ENCODE data around the gene NFKBIA. TPM values are rescaled to one million over a fixed set of nuclear protein-coding genes. Genes with fewer than 3 reads are reported as not detected.
A peak's percentile ranks its signal among the peaks of the same experiment; 100 is the strongest.

NFKBIA gene
- total RNA-seq, 4 donors from 2014 or later = 210 to 873 (median 358) TPM

DNA sequence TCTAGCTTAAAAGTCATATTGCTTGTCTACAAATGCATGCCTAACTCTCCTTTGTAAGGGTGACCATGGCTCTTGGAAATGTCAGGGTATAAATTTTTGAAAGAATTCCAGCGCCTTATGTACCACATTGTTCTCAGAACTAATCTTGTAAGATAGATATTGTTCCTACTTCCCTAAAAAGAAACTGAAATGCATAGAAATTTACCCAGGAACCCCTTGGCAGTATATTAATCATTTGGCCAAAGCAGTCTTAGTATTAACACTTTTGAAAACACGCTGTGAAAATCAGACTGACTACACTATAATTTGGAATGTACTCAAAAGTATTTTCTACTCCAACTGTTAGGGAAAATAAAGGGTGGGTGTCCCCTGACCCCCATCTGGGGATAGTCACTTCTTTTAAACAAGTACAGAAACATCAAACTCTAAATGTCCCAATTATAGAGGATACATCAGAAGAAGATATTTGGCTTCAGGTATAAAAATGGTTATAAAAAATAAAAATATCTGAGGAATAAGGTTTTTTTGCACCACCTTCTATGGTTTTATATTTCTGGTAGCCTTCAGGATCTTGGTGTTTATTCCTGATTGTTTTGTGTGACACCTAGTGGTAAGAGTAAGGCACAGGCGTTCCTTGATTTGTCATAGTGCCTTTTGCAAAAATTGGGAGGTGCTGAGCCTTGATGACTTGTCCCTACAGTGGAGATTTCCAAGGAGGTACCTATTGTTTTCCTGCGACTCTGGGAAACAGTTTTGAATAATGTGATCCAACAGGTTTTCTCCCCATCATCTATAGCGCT, 2.2 kb upstream of the NFKBIA start:
- Histone ChIP-seq H3K4me1 (peaks cover 3 to 20% (median 11%) of the 10 kb centered on the region in 4 donors), H3K27ac (peak overlapping the region in 3 of 4 donors; percentile 100), H3K4me3 (no peak overlapping the region), H3K27me3 (no peaks in the 10 kb centered on the region), H3K36me3 (peaks cover 5 to 19% (median 8%) of the 10 kb centered on the region in 3 donors), H3K9me3 (no peaks in the 10 kb centered on the region)
- DNase-seq = peak in 1 of 3 donors; percentile 50
- TF ChIP-seq POLR2A (IDR thresholded peaks at IDR 0.05) (no peak), CTCF (IDR thresholded peaks at IDR 0.05) (peak; percentile 80 to 96 (median 90))

GRCh38 chr14:35406090-35406489, 1.5 kb upstream of the NFKBIA start:
- peaks cover 5 to 25% (median 8%) of the 10 kb centered on the region in 3 donors for H3K36me3 ChIP-seq
- DNase-seq = no peak
- H3K27ac ChIP-seq = peak overlapping the region; percentile 100
- H3K27me3 ChIP-seq = no peaks in the 10 kb centered on the region
- no peak for TF ChIP-seq POLR2A (IDR thresholded peaks at IDR 0.05)
- no peak for TF ChIP-seq CTCF (IDR thresholded peaks at IDR 0.05)
- peak overlapping the region in 2 of 4 donors; percentile 94 to 100 for H3K4me3 ChIP-seq
- H3K9me3 ChIP-seq = no peaks in the 10 kb centered on the region
- H3K4me1 ChIP-seq = peaks cover 5 to 26% (median 16%) of the 10 kb centered on the region in 4 donors

DNA sequence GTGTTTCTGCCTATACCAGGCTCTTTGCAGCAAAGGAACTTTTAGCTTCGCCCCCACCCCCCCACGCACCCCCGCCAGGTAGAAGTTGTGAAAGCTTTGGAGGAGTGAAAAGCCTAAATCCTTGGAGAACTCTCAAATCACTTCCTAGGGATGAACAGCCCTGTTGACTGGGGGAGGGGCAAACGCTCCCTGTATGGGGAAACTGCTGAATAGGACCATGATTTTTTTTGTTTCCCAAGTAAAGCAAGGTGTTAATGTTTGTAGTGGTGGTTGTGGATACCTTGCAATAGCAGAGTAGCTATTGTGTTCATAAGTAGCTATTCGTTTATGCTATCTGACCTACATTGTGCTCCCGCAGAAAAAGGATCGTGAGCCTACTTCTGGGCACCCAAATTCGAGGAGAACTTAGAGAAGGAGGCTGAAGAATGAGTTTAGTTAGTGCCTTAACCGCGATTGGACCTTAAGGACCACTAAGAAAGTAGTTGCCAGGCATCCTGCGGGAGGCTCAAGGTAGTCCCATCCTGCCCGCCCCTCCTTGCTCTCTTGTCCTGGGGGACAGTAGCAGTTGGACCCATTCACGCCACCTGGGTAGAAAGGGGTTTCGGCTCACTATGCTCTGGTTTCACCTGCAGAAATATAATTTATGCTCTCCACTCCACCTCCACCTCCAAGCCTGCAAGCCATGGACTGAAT, 901 bp upstream of the NFKBIA start:
- H3K9me3 ChIP-seq = no peaks in the 10 kb centered on the region
- peak overlapping the region; percentile 94 to 100 (median 98) for H3K4me3 ChIP-seq
- peaks cover 5 to 32% (median 8%) of the 10 kb centered on the region in 3 donors for H3K36me3 ChIP-seq
- TF ChIP-seq CTCF (IDR thresholded peaks at IDR 0.05) (no peak), POLR2A (IDR thresholded peaks at IDR 0.05) (no peak)
- H3K4me1 ChIP-seq = peaks cover 5 to 30% (median 19%) of the 10 kb centered on the region in 4 donors
- DNase-seq = peak in 2 of 3 donors; percentile 51 to 68
- peak overlapping the region; percentile 100 for H3K27ac ChIP-seq
- H3K27me3 ChIP-seq = no peaks in the 10 kb centered on the region

GRCh38 chr14:35403603-35404448, 723 bp downstream of the NFKBIA start:
- TF ChIP-seq POLR2A (IDR thresholded peaks at IDR 0.05) (peak in 1 of 2 donors; percentile 65), CTCF (IDR thresholded peaks at IDR 0.05) (peak in 3 of 6 experiments; percentile 26 to 37 (median 29))
- peak overlapping the region; percentile 100 for H3K27ac ChIP-seq
- peaks cover 5 to 44% (median 8%) of the 10 kb centered on the region in 3 donors for H3K36me3 ChIP-seq
- H3K9me3 ChIP-seq = no peaks in the 10 kb centered on the region
- peak; percentile 93 to 99 (median 98) for DNase-seq
- H3K27me3 ChIP-seq = no peaks in the 10 kb centered on the region
- peaks cover 9 to 44% (median 22%) of the 10 kb centered on the region in 4 donors for H3K4me1 ChIP-seq
- H3K4me3 ChIP-seq = peak overlapping the region; percentile 94 to 100 (median 98)

DNA sequence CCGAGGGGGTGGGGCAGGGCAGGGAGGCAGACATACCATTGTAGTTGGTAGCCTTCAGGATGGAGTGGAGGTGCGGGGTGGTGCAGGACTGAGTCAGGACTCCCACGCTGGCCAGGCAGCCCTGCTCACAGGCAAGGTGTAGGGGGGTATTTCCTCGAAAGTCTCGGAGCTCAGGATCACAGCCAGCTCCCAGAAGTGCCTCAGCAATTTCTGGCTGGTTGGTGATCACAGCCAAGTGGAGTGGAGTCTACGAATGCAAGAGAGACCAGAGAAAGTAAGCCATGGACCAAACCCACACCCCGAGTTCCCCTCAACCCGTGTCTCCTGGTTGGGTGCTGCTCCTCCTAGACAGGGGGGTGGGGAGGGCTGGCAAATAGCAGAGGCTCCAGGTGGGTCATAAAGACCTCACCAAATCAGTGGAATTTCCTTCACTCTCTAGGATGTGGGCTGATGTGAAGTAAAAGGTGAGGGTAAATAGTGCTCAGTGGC, 1.4 kb downstream of the NFKBIA start:
- peak overlapping the region; percentile 100 for H3K27ac ChIP-seq
- H3K9me3 ChIP-seq = no peaks in the 10 kb centered on the region
- peaks cover 5 to 44% (median 8%) of the 10 kb centered on the region in 3 donors for H3K36me3 ChIP-seq
- H3K4me3 ChIP-seq = peak overlapping the region; percentile 94 to 100 (median 98)
- no peaks in the 10 kb centered on the region for H3K27me3 ChIP-seq
- TF ChIP-seq POLR2A (IDR thresholded peaks at IDR 0.05) (peak in 1 of 2 donors; percentile 9), CTCF (IDR thresholded peaks at IDR 0.05) (no peak)
- H3K4me1 ChIP-seq = peaks cover 9 to 50% (median 23%) of the 10 kb centered on the region in 4 donors
- peak; percentile 32 to 64 (median 62) for DNase-seq

Data from Peyer's patch (tissue), 4 donors.